ENCODE measurements around the gene NID2. TPM values are rescaled to one million over a fixed set of nuclear protein-coding genes. Genes with fewer than 3 reads are reported as not detected.

The NID2 gene
- total and polyA plus RNA-seq, 9 of the 15 experiments (the other 6 are each of a cell fraction or from before 2014, with no cell fraction given), result 0.04 to 0.45 (median 0.16) TPM; not detected in 3

DNA sequence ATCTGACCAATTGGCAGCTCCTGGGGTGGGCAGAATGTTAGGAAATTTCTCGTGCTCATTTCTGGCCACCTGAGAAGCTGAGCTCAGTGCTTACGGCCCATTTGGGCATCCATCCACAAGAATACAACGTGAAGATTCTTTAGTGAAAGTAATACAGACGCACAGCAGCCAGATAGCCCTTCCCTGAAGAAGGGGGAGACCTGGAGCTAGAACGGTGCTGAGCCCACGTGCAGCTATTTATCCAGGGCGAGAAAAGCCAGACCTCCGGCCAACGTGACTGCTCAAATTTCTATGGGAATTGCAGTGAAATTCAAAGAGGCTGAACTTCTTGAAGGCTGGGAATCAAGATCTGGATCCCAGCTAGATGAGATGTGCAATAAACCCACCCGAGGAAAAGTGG is 20.7 kb downstream of the NID2 start:
- intact Hi-C loops (cut with micrococcal nuclease) (no loop called here), in situ Hi-C loops (cut with MboI) (no loop called here)
- Histone ChIP-seq H3K36me3 (ENCODE audit: control insufficient read depth, insufficient read depth, low read length) (no peaks in the 10 kb centered on the region), H2AFZ (ENCODE audit: low read depth, low read length) (no peak overlapping the region), H3K4me3 (no peak overlapping the region), H3K9ac (ENCODE audit: insufficient read depth in 1 of 2, low read depth in 2 of 2, low read length in 2 of 2) (no peak overlapping the region), H3K27ac (ENCODE audit: extremely low read depth, low read depth, low read length) (no peak overlapping the region), H3K9me1 (ENCODE audit: control insufficient read depth, insufficient read depth, low read length) (no peaks in the 10 kb centered on the region), H4K20me1 (replicated peaks; ENCODE audit: control insufficient read depth, insufficient read depth, low read length) (no peaks in the 10 kb centered on the region), H3K4me2 (ENCODE audit: insufficient read depth, low read length) (no peak overlapping the region), H3K79me2 (ENCODE audit: control insufficient read depth, insufficient read depth, low read length) (no peaks in the 10 kb centered on the region), H3K9me3 (replicated peaks; ENCODE audit: control insufficient read depth, insufficient read depth, low read depth, low read length) (no peaks in the 10 kb centered on the region), H3K27me3 (ENCODE audit: control insufficient read depth in 2 of 2, insufficient read depth in 2 of 2, low read length in 2 of 2) (peaks cover 9 to 15% of the 10 kb centered on the region in 2 experiments; a peak in 4 of 5 replicates), H3K4me1 (replicated peaks in 1 of 2; ENCODE audit: control insufficient read depth in 2 of 2, insufficient read depth in 2 of 2, low read length in 2 of 2) (no peaks in the 10 kb centered on the region)
- POLR2A ChIA-PET, result interaction anchor here (0.6 kb wide), 1 partner anchor 712 kb away, joined by 3 read pairs; no protein-coding TSS in a partner anchor
- DNase-seq (ENCODE audit: extremely low read depth in 1 of 4, low spot score in 3 of 4), result no peak
- no TSS peak for BruUV-seq (replicated peaks)
- TF ChIP-seq, protein P1, sequence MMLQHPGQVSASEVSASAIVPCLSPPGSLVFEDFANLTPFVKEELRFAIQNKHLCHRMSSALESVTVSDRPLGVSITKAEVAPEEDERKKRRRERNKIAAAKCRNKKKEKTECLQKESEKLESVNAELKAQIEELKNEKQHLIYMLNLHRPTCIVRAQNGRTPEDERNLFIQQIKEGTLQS (IDR thresholded peaks at IDR 0.05), result no peak
- TF ChIP-seq, protein P1 (CRISPR knock-in tag; conservative IDR thresholded peaks at IDR 0.05), result no peak
- no peak for TF ChIP-seq HNRNPH1 (optimal IDR thresholded peaks at IDR 0.05; ENCODE audit: low read depth, low read length)
- FAIRE-seq, result no peak
- CTCF ChIA-PET (ENCODE audit: low intra/inter-chr PET ratio), result no interaction called here
- ATAC-seq, result no peak
- 0% methylated on average over 9 of the region's 10 CpGs for WGBS (ENCODE audit: insufficient coverage, low coverage, missing lambda C conversion rate)

DNA sequence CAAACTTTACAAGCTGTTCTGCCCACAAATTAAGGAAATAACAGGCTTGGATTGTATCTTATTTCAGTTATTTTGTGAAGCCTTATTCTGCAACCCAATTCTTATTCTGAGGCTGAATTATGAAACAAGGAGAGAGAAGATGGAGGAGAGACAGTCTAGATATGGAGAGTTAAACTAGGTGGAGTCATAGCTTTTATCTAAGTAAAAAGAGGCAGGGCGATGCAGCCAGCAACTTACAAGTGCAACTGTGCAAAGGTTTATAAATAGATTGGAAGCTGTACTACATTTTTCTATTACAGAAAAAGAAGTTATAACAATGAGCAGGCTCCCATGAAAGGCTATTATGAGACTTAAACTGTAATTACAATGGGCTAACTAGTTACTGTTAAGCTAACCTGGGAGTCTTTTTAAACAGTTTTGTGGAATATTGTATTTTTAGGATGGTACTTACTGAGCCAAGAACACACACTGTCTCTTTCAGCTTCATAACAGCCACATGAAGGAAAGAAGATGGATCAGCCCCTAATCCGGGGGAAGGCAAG is 22.4 kb downstream of the NID2 start:
- intact Hi-C loops (cut with micrococcal nuclease), result no loop called here
- in situ Hi-C loops (cut with MboI), result no loop called here
- Histone ChIP-seq H4K20me1 (replicated peaks; ENCODE audit: control insufficient read depth, insufficient read depth, low read length) (no peaks in the 10 kb centered on the region), H3K36me3 (ENCODE audit: control insufficient read depth, insufficient read depth, low read length) (no peaks in the 10 kb centered on the region), H3K9me1 (ENCODE audit: control insufficient read depth, insufficient read depth, low read length) (no peaks in the 10 kb centered on the region), H3K9ac (ENCODE audit: insufficient read depth in 1 of 2, low read depth in 2 of 2, low read length in 2 of 2) (no peak overlapping the region), H3K27ac (ENCODE audit: extremely low read depth, low read depth, low read length) (no peak overlapping the region), H3K79me2 (ENCODE audit: control insufficient read depth, insufficient read depth, low read length) (no peaks in the 10 kb centered on the region), H3K4me1 (replicated peaks in 1 of 2; ENCODE audit: control insufficient read depth in 2 of 2, insufficient read depth in 2 of 2, low read length in 2 of 2) (no peaks in the 10 kb centered on the region), H2AFZ (ENCODE audit: low read depth, low read length) (no peak overlapping the region), H3K4me2 (ENCODE audit: insufficient read depth, low read length) (no peak overlapping the region), H3K27me3 (ENCODE audit: control insufficient read depth in 2 of 2, insufficient read depth in 2 of 2, low read length in 2 of 2) (peaks cover 12 to 15% of the 10 kb centered on the region in 2 experiments; a peak in 4 of 5 replicates), H3K4me3 (no peak overlapping the region), H3K9me3 (replicated peaks; ENCODE audit: control insufficient read depth, insufficient read depth, low read depth, low read length) (no peaks in the 10 kb centered on the region)
- no peak for ATAC-seq
- FAIRE-seq, result no peak
- ChIA-PET CTCF (ENCODE audit: low intra/inter-chr PET ratio) (no interaction called here), POLR2A (interaction anchor here (0.6 kb wide), 1 partner anchor 227 kb away, joined by 3 read pairs; no protein-coding TSS in a partner anchor)
- DNase-seq (ENCODE audit: extremely low read depth in 1 of 4, low spot score in 3 of 4), result no peak
- no TSS peak for BruUV-seq (replicated peaks)
- WGBS (ENCODE audit: insufficient coverage, low coverage, missing lambda C conversion rate), result 6% methylated on average over 2 of the region's 2 CpGs
- TF ChIP-seq ZZZ3 (IDR thresholded peaks at IDR 0.05) (no peak), ZNF165 (CRISPR knock-in tag; IDR thresholded peaks at IDR 0.05; ENCODE audit: borderline replicate concordance) (no peak), NCOA6 (IDR thresholded peaks at IDR 0.05) (no peak), FIP1L1 (IDR thresholded peaks at IDR 0.05; ENCODE audit: low read depth, low read length, poor library complexity, severe bottlenecking) (no peak), ZNF766 (CRISPR knock-in tag; conservative IDR thresholded peaks at IDR 0.05) (no peak), ZNF41 (CRISPR knock-in tag; conservative IDR thresholded peaks at IDR 0.05) (no peak), GATA2 (CRISPR knock-in tag; IDR thresholded peaks at IDR 0.05) (no peak)
- TF ChIP-seq, protein P2, sequence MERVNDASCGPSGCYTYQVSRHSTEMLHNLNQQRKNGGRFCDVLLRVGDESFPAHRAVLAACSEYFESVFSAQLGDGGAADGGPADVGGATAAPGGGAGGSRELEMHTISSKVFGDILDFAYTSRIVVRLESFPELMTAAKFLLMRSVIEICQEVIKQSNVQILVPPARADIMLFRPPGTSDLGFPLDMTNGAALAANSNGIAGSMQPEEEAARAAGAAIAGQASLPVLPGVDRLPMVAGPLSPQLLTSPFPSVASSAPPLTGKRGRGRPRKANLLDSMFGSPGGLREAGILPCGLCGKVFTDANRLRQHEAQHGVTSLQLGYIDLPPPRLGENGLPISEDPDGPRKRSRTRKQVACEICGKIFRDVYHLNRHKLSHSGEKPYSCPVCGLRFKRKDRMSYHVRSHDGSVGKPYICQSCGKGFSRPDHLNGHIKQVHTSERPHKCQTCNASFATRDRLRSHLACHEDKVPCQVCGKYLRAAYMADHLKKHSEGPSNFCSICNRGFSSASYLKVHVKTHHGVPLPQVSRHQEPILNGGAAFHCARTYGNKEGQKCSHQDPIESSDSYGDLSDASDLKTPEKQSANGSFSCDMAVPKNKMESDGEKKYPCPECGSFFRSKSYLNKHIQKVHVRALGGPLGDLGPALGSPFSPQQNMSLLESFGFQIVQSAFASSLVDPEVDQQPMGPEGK (CRISPR knock-in tag; IDR thresholded peaks at IDR 0.05; ENCODE audit: borderline replicate concordance), result no peak
- TF ChIP-seq, protein P3, sequence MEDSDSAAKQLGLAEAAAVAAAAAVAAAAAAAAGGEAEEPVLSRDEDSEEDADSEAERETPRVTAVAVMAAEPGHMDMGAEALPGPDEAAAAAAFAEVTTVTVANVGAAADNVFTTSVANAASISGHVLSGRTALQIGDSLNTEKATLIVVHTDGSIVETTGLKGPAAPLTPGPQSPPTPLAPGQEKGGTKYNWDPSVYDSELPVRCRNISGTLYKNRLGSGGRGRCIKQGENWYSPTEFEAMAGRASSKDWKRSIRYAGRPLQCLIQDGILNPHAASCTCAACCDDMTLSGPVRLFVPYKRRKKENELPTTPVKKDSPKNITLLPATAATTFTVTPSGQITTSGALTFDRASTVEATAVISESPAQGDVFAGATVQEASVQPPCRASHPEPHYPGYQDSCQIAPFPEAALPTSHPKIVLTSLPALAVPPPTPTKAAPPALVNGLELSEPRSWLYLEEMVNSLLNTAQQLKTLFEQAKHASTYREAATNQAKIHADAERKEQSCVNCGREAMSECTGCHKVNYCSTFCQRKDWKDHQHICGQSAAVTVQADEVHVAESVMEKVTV (CRISPR knock-in tag; IDR thresholded peaks at IDR 0.05), result no peak

Data from K562 (cell line).